Measurements from ENCODE around the gene BORCS5.

BORCS5 gene

DNA sequence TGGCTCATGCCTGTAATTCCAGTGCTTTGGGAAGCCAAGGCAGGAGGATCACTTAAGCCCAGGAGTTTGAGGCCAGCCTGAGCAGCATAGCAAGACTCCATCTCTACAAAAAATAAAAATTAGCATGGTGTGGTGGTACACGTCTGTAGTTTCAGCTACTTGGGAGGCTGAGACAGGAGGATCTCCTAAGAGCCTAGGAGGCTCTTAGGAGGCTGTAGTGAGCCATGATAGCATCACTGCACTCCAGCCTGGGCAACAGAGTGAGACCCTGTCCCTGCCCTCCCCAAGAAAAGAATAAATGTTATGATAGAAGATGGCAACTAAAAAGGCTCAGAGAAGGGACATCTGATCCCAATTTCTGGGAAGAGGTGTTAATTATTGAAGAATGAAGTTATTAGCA, 3.6 kb upstream of the BORCS5 start:
- TF ChIP-seq, protein P1, sequence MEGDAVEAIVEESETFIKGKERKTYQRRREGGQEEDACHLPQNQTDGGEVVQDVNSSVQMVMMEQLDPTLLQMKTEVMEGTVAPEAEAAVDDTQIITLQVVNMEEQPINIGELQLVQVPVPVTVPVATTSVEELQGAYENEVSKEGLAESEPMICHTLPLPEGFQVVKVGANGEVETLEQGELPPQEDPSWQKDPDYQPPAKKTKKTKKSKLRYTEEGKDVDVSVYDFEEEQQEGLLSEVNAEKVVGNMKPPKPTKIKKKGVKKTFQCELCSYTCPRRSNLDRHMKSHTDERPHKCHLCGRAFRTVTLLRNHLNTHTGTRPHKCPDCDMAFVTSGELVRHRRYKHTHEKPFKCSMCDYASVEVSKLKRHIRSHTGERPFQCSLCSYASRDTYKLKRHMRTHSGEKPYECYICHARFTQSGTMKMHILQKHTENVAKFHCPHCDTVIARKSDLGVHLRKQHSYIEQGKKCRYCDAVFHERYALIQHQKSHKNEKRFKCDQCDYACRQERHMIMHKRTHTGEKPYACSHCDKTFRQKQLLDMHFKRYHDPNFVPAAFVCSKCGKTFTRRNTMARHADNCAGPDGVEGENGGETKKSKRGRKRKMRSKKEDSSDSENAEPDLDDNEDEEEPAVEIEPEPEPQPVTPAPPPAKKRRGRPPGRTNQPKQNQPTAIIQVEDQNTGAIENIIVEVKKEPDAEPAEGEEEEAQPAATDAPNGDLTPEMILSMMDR (IDR thresholded peaks at IDR 0.05; ENCODE audit: control extremely low read depth, extremely low read depth, low read depth, missing control alignments) = no peak
- POLR2A ChIA-PET = no interaction called here
- CTCF ChIA-PET = interaction anchor here (1.3 kb wide), 1 partner anchor 384 kb away, joined by 4 read pairs; no protein-coding TSS in a partner anchor
- no peak for DNase-seq (ENCODE audit: extremely low spot score)

DNA sequence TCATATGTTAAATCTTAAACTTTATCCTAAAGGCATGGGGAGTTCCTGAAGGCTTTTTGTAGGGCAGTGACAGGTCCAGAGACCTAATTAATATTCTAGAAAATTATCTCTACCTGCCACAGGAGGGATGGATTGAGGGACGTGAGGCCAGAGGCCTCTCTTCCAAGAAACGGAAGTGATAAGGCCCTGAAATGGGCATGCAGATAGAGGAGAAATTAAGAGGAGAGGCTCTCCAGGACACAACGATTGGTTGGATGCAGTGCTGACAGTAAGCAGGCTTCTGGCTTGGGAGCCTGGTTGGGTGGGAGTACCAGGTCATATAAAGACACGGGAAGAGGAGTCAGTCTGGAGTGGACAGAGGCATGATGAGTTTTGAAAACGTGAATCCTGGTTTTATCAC, 3.1 kb upstream of the BORCS5 start:
- CTCF ChIA-PET = interaction anchor here (1.3 kb wide), 1 partner anchor 383 kb away, joined by 4 read pairs; no protein-coding TSS in a partner anchor
- no peak for DNase-seq (ENCODE audit: extremely low spot score)
- POLR2A ChIA-PET = no interaction called here

DNA sequence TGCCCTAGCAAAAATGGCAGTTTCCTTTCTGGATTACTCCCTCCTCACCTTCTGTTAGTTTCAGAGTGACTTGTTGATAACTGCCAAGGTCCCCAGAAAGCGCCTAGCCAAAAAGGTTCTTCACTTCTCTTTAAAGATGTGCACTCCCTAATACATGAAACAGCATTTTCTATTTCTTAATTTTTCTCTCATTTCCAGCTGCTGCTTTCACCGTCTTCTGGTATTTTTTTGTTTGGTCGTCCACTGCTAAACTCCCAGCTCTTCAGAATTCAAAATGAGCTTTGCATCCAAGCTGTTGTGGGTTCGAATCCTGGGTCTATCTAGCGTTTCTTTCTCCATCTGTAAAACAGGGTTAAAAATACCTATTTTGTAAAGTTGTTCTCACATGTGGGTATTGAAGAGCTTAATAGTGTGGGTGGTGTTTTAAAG, 397 bp upstream of the BORCS5 start:
- ChIA-PET POLR2A (no interaction called here), CTCF (interaction anchor here (1.1 to 2.6 kb wide), 9 partner anchors 10 to 380 kb away, joined by 3 to 10 read pairs (median 7); no protein-coding TSS in a partner anchor)

More for the DNA sequence above, 3.1 kb upstream of the BORCS5 start:
- TF ChIP-seq, protein P1 (IDR thresholded peaks at IDR 0.05; ENCODE audit: control extremely low read depth, extremely low read depth, low read depth, missing control alignments) = no peak

DNA sequence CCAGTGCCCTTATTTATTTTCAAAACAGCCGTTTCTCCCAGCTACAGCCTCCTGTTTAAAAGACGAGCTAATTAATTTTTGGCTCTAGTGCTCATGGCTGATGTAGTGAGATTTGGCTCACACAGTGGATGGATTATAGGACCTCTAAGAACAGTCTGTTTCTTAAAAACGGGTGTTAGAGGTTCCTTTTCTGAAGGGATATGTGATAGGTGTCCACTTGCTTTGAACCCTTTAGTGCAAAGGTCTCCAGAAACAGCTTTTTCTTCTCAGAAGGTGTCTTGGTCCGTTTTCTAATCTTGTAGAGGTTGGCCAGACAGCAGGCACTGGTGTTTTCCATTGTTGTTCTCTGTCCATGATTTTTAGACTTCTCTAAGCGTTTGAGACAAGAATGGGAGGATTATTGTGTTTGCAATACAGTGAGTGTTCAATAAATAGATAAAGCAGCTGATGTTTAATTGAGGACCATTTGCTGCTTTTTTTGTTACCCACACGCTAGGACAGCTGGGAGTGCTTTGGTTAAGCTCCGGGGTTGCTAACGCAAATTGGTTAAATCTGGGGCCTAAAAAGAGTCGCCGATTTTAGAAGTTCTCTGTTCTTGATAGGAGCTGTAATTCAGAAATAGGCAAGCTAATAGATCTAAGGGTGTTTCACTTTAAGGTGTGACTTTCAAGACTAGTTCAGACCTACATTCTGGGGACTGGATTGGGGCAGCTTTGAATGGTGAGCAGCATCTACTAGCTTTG, 1.0 kb downstream of the BORCS5 start:
- peak; percentile 44 for DNase-seq (ENCODE audit: extremely low spot score)
- CTCF ChIA-PET = interaction anchor here (0.7 to 4.7 kb wide), 14 partner anchors 8 to 775 kb away, joined by 3 to 27 read pairs (median 6); no protein-coding TSS in a partner anchor
- POLR2A ChIA-PET = interaction anchor here (0.6 kb wide), 1 partner anchor 470 kb away, joined by 4 read pairs; no protein-coding TSS in a partner anchor
- TF ChIP-seq, protein P1 (IDR thresholded peaks at IDR 0.05; ENCODE audit: control extremely low read depth, extremely low read depth, low read depth, missing control alignments) = no peak

More for the DNA sequence above, 397 bp upstream of the BORCS5 start:
- TF ChIP-seq, protein P1 (IDR thresholded peaks at IDR 0.05; ENCODE audit: control extremely low read depth, extremely low read depth, low read depth, missing control alignments) = no peak
- no peak for DNase-seq (ENCODE audit: extremely low spot score)

DNA sequence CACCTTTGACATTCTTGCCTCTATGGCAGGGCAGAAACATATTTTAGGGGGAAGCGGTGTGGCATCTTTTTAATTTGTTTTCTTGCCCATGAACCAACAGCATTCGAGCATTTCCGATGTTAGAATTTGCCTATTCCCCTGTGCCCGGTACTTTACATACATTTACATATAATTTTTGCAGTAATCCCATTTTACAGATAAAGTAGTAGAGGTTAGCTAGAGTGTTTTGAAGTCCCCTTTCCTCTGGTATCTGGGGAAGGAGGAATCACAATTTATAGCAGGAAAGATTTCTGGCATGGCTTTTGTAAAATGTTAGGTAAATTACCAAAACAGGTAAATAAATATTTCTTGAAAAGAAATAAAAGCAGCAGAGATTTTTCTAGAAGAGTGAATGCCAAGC, 1.6 kb downstream of the BORCS5 start:
- TF ChIP-seq, protein P1 (IDR thresholded peaks at IDR 0.05; ENCODE audit: control extremely low read depth, extremely low read depth, low read depth, missing control alignments) = no peak
- CTCF ChIA-PET = interaction anchor here (0.7 to 4.7 kb wide), 7 partner anchors 7 to 345 kb away, joined by 3 to 27 read pairs (median 7); no protein-coding TSS in a partner anchor
- DNase-seq (ENCODE audit: extremely low spot score) = no peak
- POLR2A ChIA-PET = interaction anchor here (0.6 kb wide), 1 partner anchor 469 kb away, joined by 4 read pairs; no protein-coding TSS in a partner anchor

DNA sequence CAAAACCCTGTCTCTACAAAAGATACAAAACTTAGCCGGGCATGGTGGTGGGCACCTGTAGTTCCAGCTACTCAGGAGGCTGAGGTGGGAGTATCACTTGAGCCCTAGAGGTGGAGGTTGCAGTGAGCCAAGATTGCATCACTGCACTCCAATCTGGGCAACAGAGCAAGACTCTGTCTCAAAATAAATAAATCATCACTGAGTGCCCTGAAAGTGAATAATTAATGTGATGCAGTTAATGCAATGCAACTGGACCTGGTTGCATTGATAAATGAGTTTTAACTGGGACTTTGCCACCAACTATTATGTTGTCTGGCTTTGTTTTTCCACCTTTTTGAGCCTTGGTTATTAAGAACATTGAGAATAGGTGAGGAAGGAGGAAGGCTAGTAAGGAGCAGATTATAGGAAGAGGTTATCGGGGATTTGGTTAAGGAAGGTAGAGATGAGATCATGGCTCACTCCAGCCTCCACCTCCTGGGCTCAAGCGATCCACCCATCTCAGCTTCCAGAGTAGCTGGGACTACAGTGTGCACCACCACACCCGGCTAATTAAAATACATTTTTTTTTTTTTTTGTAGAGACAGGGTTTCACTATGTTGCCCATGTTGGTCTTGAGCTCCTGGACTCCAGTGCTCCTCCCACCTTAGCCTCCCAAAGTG, 8.0 kb downstream of the BORCS5 start:
- CTCF ChIA-PET = interaction anchor here (1.8 to 4.0 kb wide), 2 partner anchors 7 to 12 kb away, joined by 7 to 42 read pairs; partner anchors contain the start of gene BORCS5
- DNase-seq (ENCODE audit: extremely low spot score) = no peak
- TF ChIP-seq, protein P1 (IDR thresholded peaks at IDR 0.05; ENCODE audit: control extremely low read depth, extremely low read depth, low read depth, missing control alignments) = no peak
- POLR2A ChIA-PET = interaction anchor here (0.6 kb wide), 1 partner anchor 460 kb away, joined by 7 read pairs; no protein-coding TSS in a partner anchor

Data from GM10248 (cell line).